GM19438 (cell line): Measurements from ENCODE around the gene RNU6-8.

Source experiments
- ATAC-seq: cut with Tn5 transposase; IDR thresholded peaks from one replicate; pipeline ENCODE4 v1.9.1; 2021; ENCODE audit warnings: low read depth; ENCODE audit not compliant: unreplicated experiment

The RNU6-8 gene

GRCh38 chr14:32205984-32206383, 2.9 kb upstream of the RNU6-8 start:
- no peak for ATAC-seq

DNA sequence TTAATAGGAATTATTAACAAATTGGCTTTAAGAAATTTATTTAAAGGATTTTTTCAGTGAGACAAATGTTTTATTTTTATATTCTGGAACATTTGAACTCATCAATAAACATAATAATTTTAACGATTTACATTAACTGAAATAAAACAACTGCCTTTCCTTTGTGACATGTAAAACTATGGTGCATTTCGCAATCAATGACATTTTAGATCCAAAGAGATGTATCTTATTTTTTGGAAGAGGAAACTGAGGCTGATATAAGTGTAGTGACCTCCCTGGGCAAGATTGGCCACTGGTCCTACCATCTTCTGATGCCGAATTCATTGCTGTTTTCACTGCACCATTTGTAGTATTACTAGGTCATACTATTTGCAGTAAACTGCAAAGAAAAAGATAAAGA, 2.5 kb upstream of the RNU6-8 start:
- ATAC-seq = no peak

GRCh38 chr14:32203928-32204357, 874 bp upstream of the RNU6-8 start:
- no peak for ATAC-seq

DNA sequence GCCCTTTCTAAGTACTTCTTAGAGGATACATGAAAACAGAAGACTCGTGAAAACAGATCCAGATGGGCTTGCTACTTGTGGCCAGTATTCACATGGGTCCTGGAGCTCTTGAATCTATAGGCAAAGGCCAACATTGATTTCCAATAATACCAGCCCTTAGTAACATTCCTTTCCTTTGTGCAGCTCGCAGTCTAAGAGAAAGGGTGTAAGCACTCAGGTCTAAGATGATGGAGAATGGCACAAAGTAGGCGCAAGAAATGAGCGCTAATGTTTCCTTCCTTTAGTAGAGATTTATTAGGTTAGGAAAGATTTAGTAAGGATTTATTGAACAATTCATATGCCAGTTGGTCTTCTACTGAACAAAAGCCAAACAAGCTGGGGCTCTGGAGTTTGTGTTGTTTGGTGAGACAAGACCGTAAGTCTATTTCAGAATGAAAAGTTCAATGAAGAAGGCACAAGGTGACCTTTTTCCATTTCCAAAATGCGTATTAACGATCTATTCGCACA, 525 bp downstream of the RNU6-8 start:
- no peak for ATAC-seq

- no peak for ATAC-seq
These were observed 1.1 kb downstream of the RNU6-8 start, which contains the start of gene RNU6-7 for GRCh38 chr14:32201816-32202490. Gene RNU6-7, plus strand, starts transcription at chr14:32202045.

- ATAC-seq = peak; percentile 56
These were observed 1.8 kb downstream of the RNU6-8 start for GRCh38 chr14:32201193-32201815.

DNA sequence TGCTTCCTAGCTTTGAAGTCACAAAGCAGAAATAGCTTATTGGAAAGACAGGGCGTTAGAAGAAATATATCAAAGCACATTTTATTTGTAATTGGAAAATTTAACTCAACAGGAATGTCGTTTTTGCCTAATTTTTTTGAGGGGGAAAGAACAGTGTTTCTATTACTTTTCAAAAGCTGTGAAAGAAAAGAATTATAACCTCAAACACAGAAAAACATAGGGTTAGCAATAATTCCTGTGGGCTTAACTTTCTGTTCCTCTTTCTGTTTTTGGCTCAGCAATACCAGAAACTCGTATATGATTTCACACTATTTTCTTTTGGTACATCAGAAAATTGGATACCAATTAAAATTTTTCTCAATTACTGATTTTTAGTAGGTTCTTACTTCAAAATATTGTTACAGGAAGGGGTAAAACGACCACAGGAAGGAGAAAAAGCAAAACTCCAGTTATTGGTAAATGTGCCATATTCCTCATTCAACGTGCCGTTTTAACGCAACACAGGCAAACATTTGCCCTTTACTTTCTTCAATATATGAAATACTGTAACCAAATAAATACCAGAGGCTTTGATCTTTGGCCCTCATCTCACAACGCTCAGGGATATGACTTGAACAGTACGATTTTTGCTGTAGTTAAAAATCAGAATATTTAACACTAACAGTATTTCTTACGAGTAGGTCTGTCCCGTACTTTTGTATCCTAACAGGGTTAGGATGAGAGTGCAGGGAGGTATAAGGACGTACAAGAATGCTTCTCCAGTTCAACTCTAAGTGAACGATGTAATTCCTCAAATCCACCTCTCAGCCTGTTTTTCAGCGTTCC, 2.5 kb downstream of the RNU6-8 start:
- peak; percentile 2 for ATAC-seq

DNA sequence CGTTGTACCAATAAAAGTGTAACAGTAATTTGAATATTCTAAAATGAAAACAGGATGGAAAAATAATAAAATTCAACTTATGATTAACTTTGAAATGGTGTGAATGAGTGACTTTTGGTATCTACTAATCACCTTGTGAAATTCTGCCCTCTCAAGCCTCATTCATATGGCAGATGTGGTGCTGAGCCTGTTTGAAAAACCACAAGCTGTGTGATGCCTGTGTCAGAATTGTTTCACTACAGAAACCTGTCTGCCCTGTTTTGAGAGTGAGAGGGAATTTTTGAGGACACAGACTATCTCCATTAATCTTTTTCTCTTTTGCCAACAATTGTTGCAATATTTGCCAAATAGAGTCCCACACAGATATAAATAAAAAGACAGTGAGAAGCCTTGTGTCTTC, 5.2 kb downstream of the RNU6-8 start:
- no peak for ATAC-seq

DNA sequence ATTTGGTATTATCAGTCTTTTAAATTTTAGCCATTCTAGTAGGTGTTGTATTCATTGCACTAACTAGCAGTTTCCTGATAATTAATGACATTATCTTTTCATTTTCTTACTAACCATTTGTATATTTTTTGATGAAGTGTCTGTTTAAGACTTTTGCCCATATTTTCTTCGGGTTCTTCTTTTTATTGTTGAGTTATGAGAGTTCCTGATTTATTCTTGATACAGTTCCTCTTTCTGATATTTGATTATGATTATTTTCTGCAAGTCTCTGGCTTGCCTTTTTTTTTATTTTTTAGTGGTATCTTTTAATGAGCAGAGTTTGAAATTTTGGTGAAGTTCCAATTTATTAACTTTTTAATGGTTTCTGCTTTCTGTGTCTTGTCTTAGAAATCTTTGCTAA, 7.4 kb downstream of the RNU6-8 start:
- ATAC-seq = no peak

- no peak for ATAC-seq
These were observed 9.5 kb downstream of the RNU6-8 start for GRCh38 chr14:32193532-32193931.

DNA sequence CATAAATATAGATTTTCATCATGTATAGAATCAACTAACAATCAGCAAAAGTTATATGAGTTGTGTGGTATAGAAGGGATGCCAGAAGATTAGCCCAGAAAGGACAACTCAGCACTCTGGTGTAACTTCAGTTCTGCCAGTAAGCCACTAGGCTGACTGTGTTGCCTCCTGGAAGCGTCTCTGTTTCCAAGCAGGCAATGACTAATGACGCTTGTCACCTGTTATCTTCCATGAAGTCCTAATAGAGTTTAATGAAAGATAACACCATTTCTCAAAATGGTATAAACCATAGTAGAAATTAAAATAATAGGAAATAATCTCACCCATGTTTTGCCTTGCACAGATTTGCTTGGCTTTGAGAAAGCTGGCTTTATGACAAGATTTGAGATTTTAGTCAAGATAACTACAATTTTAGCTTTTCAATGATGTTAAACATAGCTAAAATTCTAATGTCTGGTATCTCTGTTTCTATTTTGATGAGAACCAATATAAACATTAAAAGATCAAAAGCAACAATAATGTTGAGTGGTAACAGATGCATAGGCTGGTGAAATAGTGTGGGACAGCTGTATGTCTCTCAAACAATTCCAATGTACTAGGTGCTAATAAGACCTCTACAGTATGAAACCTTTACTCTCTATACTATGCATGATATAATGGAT, 10.2 kb downstream of the RNU6-8 start:
- no peak for ATAC-seq

GRCh38 chr14:32190673-32191072, 12.4 kb downstream of the RNU6-8 start:
- no peak for ATAC-seq

- no peak for ATAC-seq
These were observed 13.3 kb downstream of the RNU6-8 start for GRCh38 chr14:32189811-32190210.

DNA sequence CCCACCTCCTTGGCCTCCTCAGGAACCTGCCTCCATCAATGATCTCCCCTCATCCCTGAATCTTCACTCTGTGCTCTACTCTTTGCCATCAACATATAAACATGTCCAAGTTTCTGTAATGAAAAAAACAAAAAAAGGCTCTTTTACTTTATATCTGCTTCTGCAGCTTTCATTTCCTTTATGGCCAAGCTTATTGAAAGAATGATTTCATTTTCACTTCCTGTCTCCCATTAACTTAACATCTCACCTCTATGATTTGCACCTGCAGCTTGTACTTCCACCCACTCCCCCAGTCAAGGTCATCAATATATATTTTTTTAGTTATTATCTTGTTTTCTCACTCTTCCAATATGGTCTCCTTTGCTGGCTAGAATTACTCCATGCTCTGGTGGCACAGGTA, 16.8 kb downstream of the RNU6-8 start:
- ATAC-seq = no peak

GRCh38 chr14:32185097-32185496, 18.0 kb downstream of the RNU6-8 start:
- no peak for ATAC-seq

GRCh38 chr14:32183151-32184058, 19.7 kb downstream of the RNU6-8 start:
- no peak for ATAC-seq

- ATAC-seq = no peak
These were observed 31.6 kb downstream of the RNU6-8 start for GRCh38 chr14:32171469-32171868.

DNA sequence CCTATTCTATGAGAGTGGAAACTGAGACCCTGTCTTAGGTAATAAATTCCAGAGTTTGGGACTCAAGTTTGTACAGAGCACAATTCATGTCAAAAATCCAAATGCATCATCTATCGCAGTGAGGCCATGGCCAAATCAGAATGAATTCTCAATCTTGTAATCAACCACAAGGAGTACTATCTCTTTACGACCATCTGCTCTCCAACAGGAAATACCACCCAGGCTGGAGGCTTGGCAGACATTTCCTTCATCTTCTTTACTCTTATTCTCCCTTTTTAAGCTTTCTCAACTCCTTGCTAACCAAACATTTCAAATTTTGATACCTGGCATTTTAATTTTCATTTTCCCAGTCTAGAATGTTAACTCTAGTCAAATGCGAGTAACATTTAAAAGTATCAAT, 33.9 kb downstream of the RNU6-8 start:
- no peak for ATAC-seq

DNA sequence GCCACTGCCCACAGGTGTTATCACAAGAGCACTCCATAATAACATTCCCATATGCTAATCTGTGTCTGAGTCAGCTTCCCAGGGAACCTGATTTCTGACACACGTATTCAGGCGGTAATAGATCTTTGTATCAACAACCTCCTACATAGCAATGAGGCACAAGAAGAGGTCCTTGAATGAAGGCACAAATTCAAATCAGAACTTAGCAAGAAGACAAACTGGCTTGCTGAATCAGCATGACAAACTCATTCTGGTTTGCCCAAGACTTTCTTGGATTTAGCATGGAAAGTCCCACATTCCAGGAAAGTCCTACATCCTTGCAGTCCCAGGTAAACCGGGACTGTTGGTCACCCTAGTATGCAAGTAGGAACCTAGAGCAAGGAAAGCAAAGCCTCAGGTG, 35.2 kb downstream of the RNU6-8 start:
- ATAC-seq = no peak

DNA sequence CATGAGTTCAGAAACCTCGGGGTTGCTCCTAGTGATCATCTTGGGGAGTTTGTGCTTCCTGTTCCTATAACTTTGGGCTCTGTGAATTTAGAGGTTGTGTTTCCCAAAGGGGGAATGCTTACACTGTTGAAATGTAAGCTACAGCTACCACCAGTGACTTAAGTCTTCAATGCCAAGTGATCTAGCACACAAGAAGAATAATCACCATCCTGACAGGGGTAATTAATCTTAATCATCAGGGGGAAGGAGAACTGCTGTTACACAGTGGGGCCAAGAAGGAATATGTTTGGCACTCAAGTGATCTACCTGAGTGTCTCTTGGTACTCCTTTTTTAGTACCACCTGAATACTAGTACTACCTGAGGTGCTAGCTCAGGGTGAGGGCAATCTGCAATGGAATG, 36.1 kb downstream of the RNU6-8 start:
- no peak for ATAC-seq
